ENCODE results near the gene DISC1.
A peak's percentile ranks its signal among the peaks of the same experiment; 100 is the strongest.

Gene DISC1

DNA sequence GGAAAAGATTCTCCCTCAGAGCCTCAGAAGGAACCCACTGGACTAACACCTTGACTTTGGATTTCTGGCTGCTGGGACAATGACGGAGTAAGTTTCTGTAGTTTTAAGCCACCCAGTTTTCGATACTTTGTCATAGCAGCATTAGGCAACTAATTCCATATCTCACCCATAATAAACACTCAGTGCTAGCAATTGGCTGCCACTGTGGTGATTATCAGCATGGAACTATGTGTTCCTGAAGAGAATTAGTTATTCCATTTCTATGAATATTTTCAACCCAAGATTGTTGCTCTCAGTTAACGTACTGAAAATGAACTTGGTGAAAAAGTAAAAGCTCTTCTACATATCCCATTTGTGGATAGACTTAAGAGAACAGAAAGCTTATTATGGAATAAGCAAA lies 299.3 kb downstream of the DISC1 start:
- Mint-ChIP-seq H3K9me3 (no peaks in the 10 kb centered on the region), H3K4me1 (peaks cover 30% of the 10 kb centered on the region), H3K4me3 (no peak overlapping the region), H3K27ac (no peak overlapping the region), H3K27me3 (ENCODE audit: low read depth, poor library complexity) (peaks cover 4% of the 10 kb centered on the region), H3K36me3 (ENCODE audit: low read depth) (no peaks in the 10 kb centered on the region)
- no peak for TF ChIP-seq CTCF (IDR thresholded peaks at IDR 0.05)
- DNase-seq, result no peak

GRCh38 chr1:231926340-231926739 lies 299.8 kb downstream of the DISC1 start:
- no peak overlapping the region for H3K4me3 Mint-ChIP-seq
- peaks cover 4% of the 10 kb centered on the region for H3K27me3 Mint-ChIP-seq (ENCODE audit: low read depth, poor library complexity)
- peaks cover 30% of the 10 kb centered on the region for H3K4me1 Mint-ChIP-seq
- no peak overlapping the region for H3K27ac Mint-ChIP-seq
- TF ChIP-seq CTCF (IDR thresholded peaks at IDR 0.05), result no peak
- DNase-seq, result no peak
- no peaks in the 10 kb centered on the region for H3K36me3 Mint-ChIP-seq (ENCODE audit: low read depth)
- H3K9me3 Mint-ChIP-seq, result no peaks in the 10 kb centered on the region

DNA sequence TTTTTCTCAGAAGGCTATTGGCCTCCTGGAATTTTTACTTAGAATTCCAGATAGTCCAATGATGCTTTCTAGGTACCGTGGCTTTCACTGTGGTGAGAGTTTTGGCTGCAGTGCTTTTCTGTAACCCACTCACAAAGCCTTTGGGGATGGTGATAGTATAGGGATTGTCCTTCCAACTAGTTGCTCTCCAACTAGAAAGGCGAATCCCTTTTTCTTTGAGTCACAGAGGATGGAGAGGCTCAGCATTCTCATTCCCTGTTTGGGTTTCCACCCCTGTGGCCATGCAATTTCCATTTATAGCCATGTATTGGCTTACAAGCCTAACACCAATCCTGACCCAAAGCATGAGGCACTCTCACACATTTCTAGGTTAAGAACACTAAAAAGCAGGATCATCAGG lies 300.3 kb downstream of the DISC1 start:
- H3K36me3 Mint-ChIP-seq (ENCODE audit: low read depth), result no peaks in the 10 kb centered on the region
- H3K27me3 Mint-ChIP-seq (ENCODE audit: low read depth, poor library complexity), result peaks cover 4% of the 10 kb centered on the region
- H3K27ac Mint-ChIP-seq, result no peak overlapping the region
- H3K4me1 Mint-ChIP-seq, result peaks cover 30% of the 10 kb centered on the region
- peaks cover 2% of the 10 kb centered on the region for H3K9me3 Mint-ChIP-seq
- H3K4me3 Mint-ChIP-seq, result no peak overlapping the region
- DNase-seq, result no peak
- no peak for TF ChIP-seq CTCF (IDR thresholded peaks at IDR 0.05)

DNA sequence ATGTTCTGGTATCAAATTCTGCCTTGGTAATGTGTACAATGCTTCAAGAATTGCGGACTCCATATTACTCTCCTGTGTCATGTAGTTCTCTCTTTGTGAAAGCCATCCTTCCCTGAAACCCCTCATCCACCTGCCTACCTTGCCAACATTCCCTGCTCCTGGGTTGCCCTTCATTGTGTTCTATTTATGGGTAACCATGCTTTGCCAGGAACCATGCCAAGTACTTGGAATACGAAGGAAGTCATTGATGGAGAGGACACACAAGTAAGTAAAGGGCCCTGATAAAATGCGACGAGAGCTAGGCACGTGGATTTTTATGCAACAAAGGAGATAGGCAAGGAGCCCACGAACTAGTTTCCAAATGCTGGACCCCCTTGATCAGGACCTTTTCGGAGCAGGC lies 300.8 kb downstream of the DISC1 start:
- DNase-seq, result no peak
- Mint-ChIP-seq H3K4me1 (peaks cover 30% of the 10 kb centered on the region), H3K27ac (no peak overlapping the region), H3K27me3 (ENCODE audit: low read depth, poor library complexity) (peaks cover 4% of the 10 kb centered on the region), H3K9me3 (peaks cover 6% of the 10 kb centered on the region), H3K36me3 (ENCODE audit: low read depth) (no peaks in the 10 kb centered on the region), H3K4me3 (no peak overlapping the region)
- TF ChIP-seq CTCF (IDR thresholded peaks at IDR 0.05), result no peak

DNA sequence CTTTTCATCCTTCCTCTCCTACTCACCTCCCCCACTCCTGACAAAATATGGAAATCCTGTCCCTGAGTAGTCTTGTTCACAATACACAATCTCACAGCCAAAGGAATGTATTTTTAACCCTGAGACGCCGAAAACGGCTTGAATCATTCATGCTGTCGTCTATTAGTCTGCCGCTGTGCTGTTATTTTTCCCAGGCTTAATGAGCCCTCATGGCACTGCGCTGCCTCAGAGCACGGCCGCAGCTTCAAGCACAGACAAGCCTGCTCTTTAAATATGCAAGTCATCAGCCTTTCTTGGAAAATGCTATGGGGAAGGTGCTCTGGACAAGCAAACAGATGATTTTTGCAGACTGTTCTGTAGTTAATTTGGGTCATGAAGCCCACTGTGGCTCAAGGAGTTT lies 302.7 kb downstream of the DISC1 start:
- peak overlapping the region; percentile 26 for H3K27ac Mint-ChIP-seq
- peaks cover 4% of the 10 kb centered on the region for H3K27me3 Mint-ChIP-seq (ENCODE audit: low read depth, poor library complexity)
- no peak for DNase-seq
- H3K4me3 Mint-ChIP-seq, result peak overlapping the region; percentile 8
- peaks cover 28% of the 10 kb centered on the region for H3K4me1 Mint-ChIP-seq
- peaks cover 9% of the 10 kb centered on the region for H3K9me3 Mint-ChIP-seq
- TF ChIP-seq CTCF (IDR thresholded peaks at IDR 0.05), result no peak
- no peaks in the 10 kb centered on the region for H3K36me3 Mint-ChIP-seq (ENCODE audit: low read depth)

- DNase-seq, result no peak
- TF ChIP-seq CTCF (IDR thresholded peaks at IDR 0.05), result no peak
- H3K36me3 Mint-ChIP-seq (ENCODE audit: low read depth), result no peaks in the 10 kb centered on the region
- H3K27me3 Mint-ChIP-seq (ENCODE audit: low read depth, poor library complexity), result peaks cover 4% of the 10 kb centered on the region
- no peak overlapping the region for H3K4me3 Mint-ChIP-seq
- H3K9me3 Mint-ChIP-seq, result peaks cover 9% of the 10 kb centered on the region
- H3K4me1 Mint-ChIP-seq, result peaks cover 35% of the 10 kb centered on the region
- no peak overlapping the region for H3K27ac Mint-ChIP-seq
These were observed 303.8 kb downstream of the DISC1 start for GRCh38 chr1:231930257-231930947.
